GM21737 (cell line): ENCODE data around the gene ORM2.
"Not testable (repeated sequence)": the region's sequence is repeated elsewhere in the genome, so short reads cannot be mapped to it uniquely, and the experiment has no call there.

ENCODE experiments used
- ATAC-seq: cut with Tn5 transposase; IDR thresholded peaks from one replicate; pipeline ENCODE4 v1.9.1; 2021; ENCODE audit warnings: mild to moderate bottlenecking, moderate library complexity; ENCODE audit not compliant: unreplicated experiment

ORM2 gene

GRCh38 chr9:114313186-114313585 lies 16.5 kb upstream of the ORM2 start:
- ATAC-seq: no peak

- no peak for ATAC-seq
These were observed 15.3 kb upstream of the ORM2 start for GRCh38 chr9:114314256-114314867.

- no peak for ATAC-seq
These were observed 14.6 kb upstream of the ORM2 start for GRCh38 chr9:114314881-114315722.

GRCh38 chr9:114315723-114316363 lies 13.8 kb upstream of the ORM2 start:
- ATAC-seq: no peak

GRCh38 chr9:114316605-114317230 lies 13.0 kb upstream of the ORM2 start:
- ATAC-seq: no peak

GRCh38 chr9:114317665-114318357 lies 11.9 kb upstream of the ORM2 start:
- no peak for ATAC-seq

GRCh38 chr9:114318416-114318815 lies 11.3 kb upstream of the ORM2 start:
- ATAC-seq: no peak

GRCh38 chr9:114319147-114319546 lies 10.5 kb upstream of the ORM2 start:
- no peak for ATAC-seq

- ATAC-seq: not testable (repeated sequence)
These were observed 9.0 kb upstream of the ORM2 start for GRCh38 chr9:114320710-114321109.

- ATAC-seq: no peak
These were observed 7.9 kb upstream of the ORM2 start for GRCh38 chr9:114321759-114322158.

- ATAC-seq: not testable (repeated sequence)
These were observed 7.4 kb upstream of the ORM2 start for GRCh38 chr9:114322160-114322818.

GRCh38 chr9:114322831-114323531 lies 6.7 kb upstream of the ORM2 start, which contains the start of gene ORM1:
Gene ORM1 (plus strand): TSS chr9:114323098. CDS start chr9:114323134, 36 bp downstream.
- ATAC-seq: not testable (repeated sequence)

GRCh38 chr9:114323849-114324248 lies 5.8 kb upstream of the ORM2 start:
- not testable (repeated sequence) for ATAC-seq

GRCh38 chr9:114324492-114324891 lies 5.2 kb upstream of the ORM2 start:
- no peak for ATAC-seq

- not testable (repeated sequence) for ATAC-seq
These were observed 4.7 kb upstream of the ORM2 start for GRCh38 chr9:114324965-114325364.

- ATAC-seq: not testable (repeated sequence)
These were observed 3.9 kb upstream of the ORM2 start for GRCh38 chr9:114325684-114326254.

GRCh38 chr9:114327749-114328148 lies 1.9 kb upstream of the ORM2 start:
- ATAC-seq: no peak

GRCh38 chr9:114328357-114328820 lies 1.3 kb upstream of the ORM2 start:
- not testable (repeated sequence) for ATAC-seq
